ENCODE results near the gene LCLAT1.

DNA sequence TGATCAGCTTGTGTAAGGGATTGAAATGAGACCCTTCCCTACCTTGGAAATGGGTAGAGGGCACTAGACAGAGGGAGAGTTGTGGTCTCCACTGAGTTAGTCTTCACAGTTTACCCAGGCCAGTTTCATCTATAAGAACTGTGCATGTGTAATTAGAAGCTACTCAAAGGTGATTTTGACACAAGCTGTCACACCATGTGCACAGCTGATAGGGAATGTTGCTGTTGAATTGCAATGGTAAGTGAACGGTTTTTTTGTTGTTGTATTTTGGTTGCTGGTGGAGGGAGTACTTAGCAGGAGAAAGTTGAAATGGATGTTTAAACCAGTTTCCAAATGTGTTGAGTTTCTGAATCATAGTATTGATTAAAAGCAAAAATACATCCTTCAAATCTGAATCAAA, 168.9 kb downstream of the LCLAT1 start:
- TF ChIP-seq, protein P1, sequence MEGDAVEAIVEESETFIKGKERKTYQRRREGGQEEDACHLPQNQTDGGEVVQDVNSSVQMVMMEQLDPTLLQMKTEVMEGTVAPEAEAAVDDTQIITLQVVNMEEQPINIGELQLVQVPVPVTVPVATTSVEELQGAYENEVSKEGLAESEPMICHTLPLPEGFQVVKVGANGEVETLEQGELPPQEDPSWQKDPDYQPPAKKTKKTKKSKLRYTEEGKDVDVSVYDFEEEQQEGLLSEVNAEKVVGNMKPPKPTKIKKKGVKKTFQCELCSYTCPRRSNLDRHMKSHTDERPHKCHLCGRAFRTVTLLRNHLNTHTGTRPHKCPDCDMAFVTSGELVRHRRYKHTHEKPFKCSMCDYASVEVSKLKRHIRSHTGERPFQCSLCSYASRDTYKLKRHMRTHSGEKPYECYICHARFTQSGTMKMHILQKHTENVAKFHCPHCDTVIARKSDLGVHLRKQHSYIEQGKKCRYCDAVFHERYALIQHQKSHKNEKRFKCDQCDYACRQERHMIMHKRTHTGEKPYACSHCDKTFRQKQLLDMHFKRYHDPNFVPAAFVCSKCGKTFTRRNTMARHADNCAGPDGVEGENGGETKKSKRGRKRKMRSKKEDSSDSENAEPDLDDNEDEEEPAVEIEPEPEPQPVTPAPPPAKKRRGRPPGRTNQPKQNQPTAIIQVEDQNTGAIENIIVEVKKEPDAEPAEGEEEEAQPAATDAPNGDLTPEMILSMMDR (IDR thresholded peaks at IDR 0.05), result no peak
- TF ChIP-seq POLR2AphosphoS5 (IDR thresholded peaks at IDR 0.05), result no peak

Data from prostate gland (tissue), 2 donors.